Stimulated activated CD8-positive, alpha-beta memory T cell treated with anti-CD3 and anti-CD28 coated beads, Interleukin-4, amount 100 ng/mL, for 48 hours (primary cell): ENCODE data around the gene CCDC186.

Experiments used
- DNase-seq: peaks from one replicate; pipeline ENCODE4 v3.0.0-alpha.2; 2020

Gene CCDC186

GRCh38 chr10:114173921-114174694, at the start of gene CCDC186:
Gene CCDC186 (minus strand): TSS chr10:114174203. CDS start chr10:114163268, 10,935 bp downstream.
- DNase-seq = peak; percentile 98

DNA sequence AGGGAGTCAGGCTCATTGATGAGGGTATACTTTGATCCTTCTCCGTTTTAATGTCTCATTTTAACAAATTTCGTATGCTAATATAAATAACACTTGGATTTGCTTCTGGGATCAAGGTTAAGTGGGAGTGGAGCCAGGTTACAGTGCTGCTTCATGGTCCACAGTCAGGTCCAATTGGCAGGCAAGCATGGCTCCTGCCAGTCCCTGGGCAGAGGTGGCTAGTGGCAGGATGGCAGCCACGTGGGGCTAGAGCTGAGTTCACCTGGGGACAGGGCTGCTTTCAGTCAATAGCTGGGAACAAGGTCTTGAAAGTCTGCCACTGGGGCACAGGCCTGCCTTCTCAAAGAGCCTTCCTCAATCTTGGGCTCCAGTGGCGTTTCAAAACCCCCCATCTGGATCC, 49.1 kb upstream of the CCDC186 start:
- no peak for DNase-seq

- no peak for DNase-seq
Measured at GRCh38 chr10:114221235-114221634, 47.2 kb upstream of the CCDC186 start.

DNA sequence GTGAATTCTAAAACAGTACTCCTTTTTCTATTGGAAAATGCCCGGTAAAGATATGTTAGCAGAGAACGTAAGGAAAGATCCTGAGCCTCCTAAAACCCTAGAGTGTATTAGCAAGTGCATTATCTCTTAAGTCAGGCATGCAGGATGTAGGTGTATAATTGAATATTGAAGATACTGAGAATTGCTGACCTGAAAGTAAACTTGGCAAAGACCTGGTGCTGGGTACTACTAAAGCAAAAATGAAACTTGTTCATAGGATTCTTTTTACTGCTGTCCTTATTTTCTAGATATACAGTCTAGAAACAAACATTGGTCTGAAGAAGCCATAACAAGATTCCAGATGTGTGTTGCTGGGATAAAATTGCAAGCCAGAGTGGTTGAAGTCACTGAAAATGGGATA, 46.3 kb upstream of the CCDC186 start:
- DNase-seq = no peak

DNA sequence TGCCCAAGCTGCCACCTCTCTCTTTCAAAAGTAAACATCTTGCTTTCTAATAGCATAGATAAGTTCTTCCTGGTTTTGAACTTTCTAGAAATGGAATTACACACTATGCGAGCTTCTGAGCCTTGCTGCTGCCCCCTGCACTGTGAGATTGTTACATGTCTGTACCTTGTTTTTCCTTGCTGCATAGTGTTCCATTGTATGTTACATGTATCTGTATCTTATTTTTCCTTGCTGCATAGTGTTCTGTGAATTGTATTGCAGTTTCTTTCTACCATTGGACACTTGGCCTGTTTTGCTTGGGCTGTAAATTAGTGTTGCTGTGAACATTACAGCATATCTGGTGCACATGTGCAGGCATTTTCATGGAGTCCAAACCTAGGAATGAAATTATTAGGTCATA, 41.0 kb upstream of the CCDC186 start:
- DNase-seq = no peak

- DNase-seq = no peak
Measured at GRCh38 chr10:114212153-114212552, 38.1 kb upstream of the CCDC186 start.

DNA sequence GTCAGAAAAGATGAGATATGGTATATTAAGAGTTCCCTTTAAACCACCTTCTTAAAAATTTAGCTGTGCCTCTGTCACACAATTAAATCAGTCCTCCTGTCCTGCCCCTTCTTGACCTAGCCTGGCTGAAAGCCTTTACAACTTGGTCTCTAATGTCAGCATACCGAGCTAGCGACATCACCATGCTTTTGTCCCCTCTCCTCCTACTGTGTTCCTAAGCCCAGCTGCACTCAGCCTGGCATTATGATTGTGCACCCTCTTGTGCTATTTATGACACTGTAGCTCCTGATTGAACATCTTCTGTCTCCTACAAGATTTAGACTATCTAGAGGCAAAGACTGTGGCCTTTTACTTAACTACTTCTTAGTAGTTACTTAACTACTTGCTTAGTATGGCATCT, 34.3 kb upstream of the CCDC186 start:
- no peak for DNase-seq

DNA sequence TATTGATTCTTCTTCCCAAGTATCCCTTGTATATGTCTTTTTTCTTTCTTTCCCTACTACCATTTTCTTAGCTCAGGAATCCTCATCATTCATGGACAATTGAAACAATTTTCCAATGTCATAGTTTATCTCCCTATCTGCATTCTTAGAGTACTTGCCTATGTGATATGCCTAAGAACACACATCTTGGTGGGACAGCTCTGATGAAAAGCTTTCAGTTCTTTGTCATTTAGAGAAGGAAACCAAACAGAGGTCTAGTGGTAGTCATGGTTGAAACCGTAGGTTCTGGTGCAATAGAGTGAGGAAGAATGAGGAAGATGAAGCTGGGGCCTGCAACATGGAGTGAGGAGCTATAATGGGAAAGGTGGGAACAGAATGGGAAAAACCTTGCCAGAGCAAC, 33.3 kb upstream of the CCDC186 start:
- no peak for DNase-seq

GRCh38 chr10:114206902-114207301, 32.9 kb upstream of the CCDC186 start:
- DNase-seq = no peak

DNA sequence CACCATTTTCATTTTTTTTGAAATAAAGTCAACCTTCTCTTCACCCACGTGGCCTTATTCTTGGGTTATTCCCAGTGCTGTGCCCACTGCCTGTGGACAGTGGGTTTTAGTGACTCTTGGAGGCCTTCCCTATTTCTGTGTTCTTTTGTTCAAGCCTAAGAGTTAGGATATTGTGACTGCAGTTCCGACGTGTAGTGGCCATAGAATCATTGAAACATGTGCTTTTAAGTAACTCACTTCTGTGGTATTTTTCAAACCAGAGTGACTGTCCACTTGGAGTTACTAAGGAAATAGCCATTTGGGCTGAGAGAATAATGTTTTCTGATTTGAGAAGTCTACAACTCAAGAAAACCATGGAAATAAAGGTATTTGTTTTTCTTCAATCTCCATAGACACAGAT, 28.8 kb upstream of the CCDC186 start:
- no peak for DNase-seq

- DNase-seq = no peak
Measured at GRCh38 chr10:114199239-114199638, 25.2 kb upstream of the CCDC186 start.

DNA sequence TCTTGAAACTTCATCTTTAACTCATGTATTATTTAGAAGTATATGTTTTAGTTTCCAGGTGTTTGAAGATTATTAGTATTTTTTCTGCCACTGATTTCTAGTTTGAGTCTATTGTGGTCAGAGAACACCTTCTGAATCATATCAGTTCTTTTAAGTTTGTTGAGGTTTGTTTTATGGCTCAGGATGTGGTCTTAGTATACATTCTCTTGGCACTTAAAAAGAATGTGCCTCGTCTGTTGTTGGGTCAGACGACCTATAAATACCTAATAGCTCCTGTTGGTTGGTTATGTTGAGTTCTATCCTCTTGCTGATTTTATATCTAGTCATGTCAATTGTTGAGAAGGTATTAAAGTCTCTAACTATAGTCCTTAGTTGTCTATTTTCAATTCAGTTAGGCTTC, 21.1 kb upstream of the CCDC186 start:
- no peak for DNase-seq

GRCh38 chr10:114189700-114190099, 15.7 kb upstream of the CCDC186 start:
- no peak for DNase-seq

DNA sequence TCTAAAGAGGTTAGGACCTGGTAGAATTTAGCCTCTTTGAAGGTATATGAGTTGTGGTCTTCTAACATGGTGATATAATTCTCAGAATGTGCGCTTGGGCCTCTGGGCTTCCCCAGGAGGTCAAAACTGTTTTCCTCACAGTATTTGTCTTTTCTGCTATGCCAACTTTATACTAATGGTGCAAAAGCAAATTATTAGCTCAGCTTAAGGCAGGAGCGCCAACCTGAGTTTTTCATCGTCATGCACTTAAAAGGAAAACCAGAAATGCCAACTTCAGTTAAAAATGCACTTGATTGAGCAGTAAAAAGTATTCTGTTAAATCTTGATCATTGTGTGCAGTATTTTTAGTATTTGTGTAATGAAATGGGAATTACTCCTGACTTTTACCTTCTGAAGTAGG, 14.9 kb upstream of the CCDC186 start:
- DNase-seq = no peak

GRCh38 chr10:114188001-114188400, 14.0 kb upstream of the CCDC186 start:
- no peak for DNase-seq

GRCh38 chr10:114184276-114184675, 10.3 kb upstream of the CCDC186 start:
- no peak for DNase-seq

DNA sequence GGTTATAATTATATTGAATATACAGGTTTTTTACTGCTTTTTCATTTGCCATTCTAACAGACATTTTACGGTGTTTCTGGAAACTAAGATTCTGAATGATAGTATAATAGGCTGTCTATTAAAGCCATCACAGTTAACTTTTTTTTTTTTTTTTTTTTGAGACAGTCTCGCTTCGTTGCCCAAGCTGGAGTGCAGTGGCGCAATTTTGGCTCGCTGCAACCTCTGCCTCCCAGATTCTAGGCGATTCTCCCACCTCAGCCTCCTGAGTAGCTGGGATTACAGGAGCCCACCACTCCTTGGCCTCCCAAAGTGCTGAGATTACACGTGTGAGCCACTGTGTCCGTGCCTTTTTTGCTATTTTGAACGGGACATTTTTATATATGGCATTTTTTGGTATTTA, 9.6 kb upstream of the CCDC186 start:
- DNase-seq = no peak

DNA sequence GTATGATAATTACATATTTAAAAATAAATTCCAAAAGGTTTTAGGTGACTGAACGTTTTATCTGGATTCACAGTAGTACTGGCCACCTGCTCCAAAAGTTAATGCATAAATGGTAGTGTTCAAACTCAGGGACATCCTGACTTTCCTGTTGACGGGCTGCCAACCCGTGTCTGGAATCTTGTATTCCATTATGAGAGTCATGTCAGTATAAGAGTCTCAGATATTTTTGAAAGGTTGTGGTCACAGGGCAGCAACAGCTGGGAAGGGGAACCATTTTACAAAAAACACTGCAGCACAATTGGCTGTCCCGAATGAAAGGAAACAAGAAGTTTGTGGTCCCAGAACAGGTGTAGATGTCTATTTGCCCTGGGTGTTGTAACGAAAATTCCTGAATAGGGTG, 8.0 kb upstream of the CCDC186 start:
- no peak for DNase-seq

DNA sequence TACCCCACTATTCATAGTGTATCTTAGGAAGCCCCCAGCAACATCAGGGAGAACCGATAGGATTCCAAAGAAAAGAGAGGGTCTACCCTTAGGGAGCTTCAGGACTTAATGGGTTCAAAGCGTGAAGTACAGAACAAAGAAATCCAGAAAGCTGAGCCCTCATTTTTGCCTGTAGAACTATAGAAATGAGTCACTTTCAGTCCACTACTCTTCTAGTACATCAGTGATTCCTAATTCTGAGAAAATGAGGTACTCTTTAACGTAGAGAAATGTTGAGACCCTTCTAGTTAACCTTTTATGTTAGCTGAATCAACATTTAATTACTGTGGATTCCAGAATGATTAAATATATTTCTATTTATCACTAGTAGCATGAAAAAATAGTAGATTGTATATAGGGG, 6.9 kb upstream of the CCDC186 start:
- DNase-seq = no peak

DNA sequence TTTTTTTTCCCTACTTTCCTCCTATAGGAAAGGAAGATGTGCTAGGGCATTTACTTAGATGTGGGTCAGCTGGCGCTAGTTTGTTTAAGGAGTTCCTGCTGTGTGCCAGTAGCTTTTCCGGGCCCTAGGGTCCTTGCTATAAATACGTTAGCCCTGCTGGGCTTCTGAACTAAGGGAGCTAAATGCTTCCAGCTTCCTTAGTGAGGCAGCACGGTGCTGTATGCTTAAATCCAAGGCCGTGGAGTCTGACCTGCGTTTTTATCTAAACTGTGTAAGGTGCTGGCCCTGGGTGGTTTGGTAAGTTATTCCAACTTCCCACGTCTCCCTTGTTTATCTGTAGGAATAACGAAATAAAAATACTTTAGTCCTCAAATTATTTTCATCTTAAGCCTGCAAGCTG, 5.7 kb upstream of the CCDC186 start:
- no peak for DNase-seq

- DNase-seq = no peak
Measured at GRCh38 chr10:114179148-114179547, 5.1 kb upstream of the CCDC186 start, which contains the start of gene TDRD1. Gene TDRD1 (plus strand): TSS chr10:114179353. CDS start chr10:114187832, 8,479 bp downstream.

DNA sequence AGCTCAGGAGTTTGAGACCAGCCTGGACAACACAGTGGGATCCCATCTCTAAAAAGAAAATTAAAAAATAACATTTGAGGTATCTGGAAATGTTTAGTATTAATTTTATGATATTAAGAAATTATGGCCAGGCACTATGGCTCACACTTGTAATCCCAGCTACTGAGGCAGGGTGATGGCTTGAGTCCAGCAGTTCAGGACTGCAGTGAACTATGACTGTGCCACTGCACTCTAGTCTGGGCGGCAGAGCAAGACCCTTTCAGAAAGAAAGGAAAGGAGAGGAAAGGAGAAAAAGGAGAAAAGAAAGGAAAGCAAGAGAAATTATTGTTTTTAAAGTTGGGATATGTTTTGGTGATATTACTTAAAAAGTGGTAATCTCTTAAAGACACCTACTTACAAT, 2.5 kb upstream of the CCDC186 start:
- no peak for DNase-seq

DNA sequence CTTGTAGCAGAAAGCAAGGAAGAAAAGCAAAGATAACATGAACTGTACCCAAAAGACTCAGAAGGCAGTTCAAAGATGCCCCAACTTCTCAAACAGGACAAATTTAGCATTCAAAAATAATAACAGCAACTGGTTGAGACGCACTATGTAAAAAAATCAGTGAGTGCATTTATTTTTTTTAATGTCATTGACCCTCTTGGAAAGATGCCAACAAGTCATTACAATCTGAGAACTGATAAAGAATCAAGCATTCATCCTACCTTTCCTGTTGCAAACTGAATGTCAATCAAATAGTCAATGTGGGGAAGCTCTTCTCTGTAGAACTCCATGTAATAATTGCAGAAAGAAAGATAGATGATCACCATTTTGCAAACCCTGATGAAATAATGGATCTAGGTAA, 1.7 kb upstream of the CCDC186 start:
- no peak for DNase-seq

DNA sequence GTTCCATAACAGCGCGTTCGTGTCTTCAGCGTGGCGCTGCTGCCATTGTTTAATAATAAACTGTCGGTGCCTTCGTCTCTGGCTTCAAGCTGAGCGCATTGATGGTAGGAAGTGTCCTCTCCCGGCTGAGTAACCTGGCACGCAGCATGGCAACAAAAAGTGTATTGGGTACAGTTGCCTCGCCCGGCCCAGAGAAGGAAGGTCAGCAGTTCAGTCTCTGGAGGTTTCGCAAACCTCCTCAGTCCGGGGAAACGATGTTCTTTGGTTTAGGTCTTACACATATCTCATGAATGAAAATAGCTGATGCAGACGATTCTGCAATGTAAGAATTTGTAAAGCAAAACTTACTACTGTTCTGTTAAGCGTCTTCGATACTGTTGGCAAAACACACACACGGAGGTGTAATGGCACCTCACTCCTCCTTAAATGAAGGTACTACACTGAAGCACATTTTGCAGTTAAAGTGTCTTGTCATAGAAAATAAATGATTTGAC, 739 bp upstream of the CCDC186 start:
- no peak for DNase-seq

DNA sequence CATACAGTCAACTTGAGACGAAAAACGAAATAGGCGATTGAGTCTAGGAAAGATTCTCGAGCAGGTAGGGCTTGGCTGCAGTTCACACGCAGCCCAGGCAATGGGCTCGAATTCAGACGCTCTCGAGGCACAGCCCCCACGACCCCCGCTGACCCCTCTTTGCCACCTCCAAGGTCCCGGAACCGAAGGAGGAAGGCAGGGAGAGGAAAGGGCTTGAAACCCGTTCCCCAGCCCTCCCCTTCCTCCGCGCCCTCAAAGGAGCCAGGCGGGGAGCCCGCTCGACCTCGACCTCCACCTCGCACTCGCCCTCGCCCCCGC, 441 bp downstream of the CCDC186 start:
- no peak for DNase-seq
